GM21723 (cell line): Measurements from ENCODE around the gene UBP1.
A peak's percentile ranks its signal among the peaks of the same experiment; 100 is the strongest.
"Not testable (repeated sequence)": the region's sequence is repeated elsewhere in the genome, so short reads cannot be mapped to it uniquely, and the experiment has no call there.

Source experiments
- ATAC-seq: cut with Tn5 transposase; IDR thresholded peaks from one replicate; pipeline ENCODE4 v1.9.1; 2021; ENCODE audit warnings: mild to moderate bottlenecking, moderate library complexity; ENCODE audit not compliant: unreplicated experiment

UBP1 gene, protein sequence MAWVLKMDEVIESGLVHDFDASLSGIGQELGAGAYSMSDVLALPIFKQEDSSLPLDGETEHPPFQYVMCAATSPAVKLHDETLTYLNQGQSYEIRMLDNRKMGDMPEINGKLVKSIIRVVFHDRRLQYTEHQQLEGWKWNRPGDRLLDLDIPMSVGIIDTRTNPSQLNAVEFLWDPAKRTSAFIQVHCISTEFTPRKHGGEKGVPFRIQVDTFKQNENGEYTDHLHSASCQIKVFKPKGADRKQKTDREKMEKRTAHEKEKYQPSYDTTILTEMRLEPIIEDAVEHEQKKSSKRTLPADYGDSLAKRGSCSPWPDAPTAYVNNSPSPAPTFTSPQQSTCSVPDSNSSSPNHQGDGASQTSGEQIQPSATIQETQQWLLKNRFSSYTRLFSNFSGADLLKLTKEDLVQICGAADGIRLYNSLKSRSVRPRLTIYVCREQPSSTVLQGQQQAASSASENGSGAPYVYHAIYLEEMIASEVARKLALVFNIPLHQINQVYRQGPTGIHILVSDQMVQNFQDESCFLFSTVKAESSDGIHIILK

GRCh38 chr3:33440328-33441224 is at the start of gene UBP1:
TSS of gene UBP1 (minus strand) at chr3:33440405. CDS start at chr3:33439848, 557 bp downstream.
- peak; percentile 88 for ATAC-seq

GRCh38 chr3:33488683-33489082 is 48.5 kb upstream of the UBP1 start:
- ATAC-seq: no peak

DNA sequence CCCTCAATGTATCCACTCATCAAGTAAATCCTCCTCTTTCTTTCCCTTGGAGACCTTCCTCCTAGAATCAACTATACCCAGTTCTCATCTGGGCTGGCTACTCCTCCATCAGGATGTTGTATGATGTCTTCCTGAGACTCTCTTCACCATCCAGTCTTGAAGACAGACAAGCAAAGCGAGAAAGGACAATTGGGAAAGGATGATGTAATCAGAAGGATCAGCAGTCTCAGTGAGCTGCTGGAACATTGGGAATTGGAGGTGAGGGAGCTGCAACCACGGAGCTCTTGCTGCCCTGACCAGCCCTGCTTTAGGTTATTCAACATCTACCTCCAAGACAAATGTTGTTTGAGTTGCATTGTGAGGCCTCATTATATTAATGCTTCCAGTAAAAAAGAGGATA is 48.0 kb upstream of the UBP1 start:
- ATAC-seq: no peak

DNA sequence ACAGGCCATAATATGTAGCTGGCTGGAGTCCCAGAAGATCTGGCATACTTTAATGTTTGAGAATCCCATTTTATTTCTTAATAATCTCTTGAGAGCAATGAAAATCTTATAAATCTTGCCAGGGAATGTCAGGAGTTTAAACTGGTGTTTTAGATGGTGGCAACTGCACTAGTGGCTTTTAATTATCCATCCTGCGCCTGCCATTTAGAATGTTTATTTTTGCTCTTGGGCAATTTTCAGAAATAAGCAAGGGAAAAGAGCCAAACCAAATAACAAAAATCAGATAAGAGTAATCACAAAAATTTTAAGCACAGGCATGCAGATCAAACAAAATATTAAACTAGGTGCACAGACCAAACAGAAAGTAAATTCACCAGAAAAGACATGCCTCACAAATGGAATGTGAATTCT is 41.9 kb upstream of the UBP1 start:
- ATAC-seq: no peak

DNA sequence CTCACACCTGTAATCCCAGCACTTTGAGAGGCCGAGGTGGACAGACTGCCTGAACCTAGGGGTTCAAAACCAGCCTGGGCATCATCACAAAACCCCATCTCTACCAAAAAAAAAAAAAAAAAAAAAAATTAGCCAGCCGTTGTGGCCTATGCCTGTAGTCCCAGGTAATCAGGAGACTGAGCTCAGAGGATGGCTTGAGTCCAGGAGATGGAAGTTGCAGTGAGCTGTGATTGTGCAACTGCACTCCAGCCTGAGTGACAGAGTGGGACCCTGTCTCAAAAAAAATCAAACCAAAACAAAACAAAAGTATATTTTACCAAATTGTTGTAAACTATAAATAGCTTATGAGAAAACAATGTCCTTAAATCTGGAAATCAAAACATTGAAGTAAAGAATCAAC is 34.7 kb upstream of the UBP1 start:
- no peak for ATAC-seq

DNA sequence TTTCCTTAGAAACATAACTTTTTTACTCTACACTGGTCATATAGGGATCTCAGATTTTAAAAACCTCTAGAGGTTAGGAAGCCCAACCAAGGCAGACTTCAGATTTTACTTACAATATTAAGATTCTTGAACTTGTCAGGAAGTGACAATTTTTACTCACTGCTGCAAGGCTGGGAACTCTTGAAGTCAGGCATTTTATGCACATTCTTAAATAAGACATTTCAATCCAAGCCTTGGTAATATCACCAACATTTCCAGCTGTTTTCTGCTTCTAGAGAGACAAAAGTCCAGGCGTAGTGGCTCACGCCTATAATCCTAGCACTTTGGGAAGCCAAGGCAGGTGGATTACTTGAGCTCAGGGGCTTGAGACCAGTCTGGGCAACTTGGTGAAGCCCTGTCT is 33.6 kb upstream of the UBP1 start:
- no peak for ATAC-seq

DNA sequence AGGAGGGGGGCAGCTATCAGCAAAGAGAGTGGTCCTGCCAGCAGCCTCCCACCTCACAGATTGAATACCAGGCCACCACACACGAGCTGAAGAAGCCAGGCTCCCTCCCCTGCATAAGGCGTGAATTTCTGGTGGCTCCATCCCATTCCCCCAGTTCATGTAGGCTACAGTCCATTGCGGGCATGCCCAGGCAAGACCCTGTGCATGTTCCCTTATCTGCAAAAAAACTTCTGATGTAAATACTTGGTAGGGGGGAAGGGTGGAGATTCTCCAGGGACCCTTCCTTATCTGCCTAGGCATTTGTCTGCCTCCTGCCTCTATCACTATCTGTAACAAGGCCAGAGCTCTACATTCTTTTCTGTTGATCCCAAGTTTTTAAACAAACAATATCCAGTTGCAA is 27.6 kb upstream of the UBP1 start:
- ATAC-seq: no peak

GRCh38 chr3:33461097-33461496 is 20.9 kb upstream of the UBP1 start:
- ATAC-seq: no peak

- ATAC-seq: not testable (repeated sequence)
Measured at GRCh38 chr3:33459577-33459976, 19.4 kb upstream of the UBP1 start.

- ATAC-seq: no peak
Measured at GRCh38 chr3:33458446-33458845, 18.2 kb upstream of the UBP1 start.

GRCh38 chr3:33456756-33457155 is 16.6 kb upstream of the UBP1 start:
- ATAC-seq: no peak

DNA sequence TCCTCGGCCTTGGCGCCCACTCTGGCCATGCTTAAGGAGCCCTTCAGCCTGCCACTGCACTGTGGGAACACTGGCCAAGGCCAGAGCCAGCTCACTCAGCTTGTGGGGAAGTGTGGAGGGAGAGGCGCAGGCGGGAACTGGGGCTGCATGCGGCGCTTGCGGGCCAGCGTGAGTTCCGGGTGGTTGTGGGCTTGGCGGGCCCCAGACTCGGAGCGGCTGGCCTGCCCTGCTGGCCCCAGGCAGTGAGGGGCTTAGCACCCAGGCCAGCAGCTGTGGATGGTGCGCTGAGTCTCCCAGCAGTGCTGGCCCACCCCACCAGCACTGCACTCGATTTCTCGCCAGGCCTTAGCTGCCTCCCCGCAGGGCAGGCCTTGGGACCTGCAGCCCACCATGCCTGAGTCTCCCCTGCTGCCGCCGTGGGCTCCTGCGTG is 13.1 kb upstream of the UBP1 start:
- no peak for ATAC-seq

GRCh38 chr3:33451994-33452393 is 11.8 kb upstream of the UBP1 start:
- ATAC-seq: not testable (repeated sequence)

GRCh38 chr3:33447958-33448357 is 7.8 kb upstream of the UBP1 start:
- no peak for ATAC-seq

DNA sequence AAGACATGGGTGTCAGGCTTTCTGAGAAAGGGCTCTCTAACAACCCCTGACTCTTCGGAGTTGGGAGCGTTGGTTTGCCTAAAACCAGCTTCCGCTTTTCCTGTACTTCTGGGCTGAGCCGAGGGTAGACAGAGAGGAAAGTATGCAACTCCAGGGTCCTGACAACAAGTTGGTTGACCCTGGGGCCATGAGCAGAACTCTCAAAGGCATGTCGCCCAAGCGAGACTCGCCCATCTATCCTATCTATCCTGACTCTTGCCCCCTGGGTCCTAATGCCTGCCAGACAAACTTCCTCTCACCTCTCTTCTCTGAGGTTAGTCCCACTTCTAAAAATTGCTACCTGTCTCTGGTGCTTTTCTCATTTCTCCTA is 7.0 kb upstream of the UBP1 start:
- not testable (repeated sequence) for ATAC-seq

DNA sequence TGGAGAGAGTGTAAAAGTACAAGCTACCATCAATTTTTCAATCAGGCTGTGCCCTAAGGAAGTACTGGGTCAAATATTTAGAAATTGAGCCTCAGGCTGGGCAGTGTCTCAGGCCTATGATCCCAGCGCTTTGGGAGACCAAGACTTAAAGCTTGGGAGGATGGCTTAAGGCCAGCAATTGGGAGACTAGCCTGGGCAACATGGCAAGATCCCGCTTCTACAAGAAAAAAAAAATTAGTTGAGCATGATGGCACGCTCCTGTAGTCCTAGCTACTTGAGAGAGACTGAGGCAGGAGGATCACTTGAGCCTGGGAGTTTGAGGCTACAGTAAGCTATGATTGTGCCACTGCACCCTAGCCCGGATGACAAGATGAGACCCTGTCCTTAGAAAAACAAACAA is 2.0 kb upstream of the UBP1 start:
- ATAC-seq: no peak

DNA sequence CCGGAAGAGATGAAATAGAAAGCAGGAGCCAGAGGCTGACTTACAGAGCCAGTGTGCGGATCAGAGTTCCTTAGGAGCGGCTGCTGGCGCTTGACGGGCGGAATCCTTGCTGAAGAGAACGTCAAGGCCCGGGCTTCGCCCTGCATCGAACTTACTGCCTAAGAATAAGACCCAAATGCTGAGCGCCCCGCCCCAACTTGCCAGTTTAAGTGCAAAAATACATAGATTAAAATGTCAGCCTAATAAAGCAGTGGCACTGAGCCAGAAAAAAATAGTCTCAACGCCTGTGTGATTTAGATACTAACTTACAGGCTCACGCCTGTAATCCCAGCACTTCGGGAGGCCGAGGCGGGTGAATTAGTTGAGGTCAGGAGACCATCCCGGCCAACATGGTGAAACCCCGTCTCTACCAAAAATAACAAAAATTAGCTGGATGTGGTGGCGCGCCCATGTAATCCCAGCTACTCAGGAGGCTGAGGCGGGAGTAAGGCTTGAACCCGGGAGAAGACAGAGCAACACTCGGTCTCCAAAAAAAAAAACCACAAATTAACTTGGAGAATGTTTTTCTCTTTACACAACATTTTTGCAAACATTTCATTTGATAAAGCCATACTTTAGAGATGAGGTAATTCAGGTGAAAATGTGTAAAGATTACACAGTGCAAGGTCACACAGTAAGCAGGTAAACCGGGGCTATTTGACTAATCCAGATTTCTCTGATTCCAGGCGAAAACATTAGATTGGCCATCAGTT is 1.2 kb upstream of the UBP1 start:
- peak; percentile 8 for ATAC-seq

DNA sequence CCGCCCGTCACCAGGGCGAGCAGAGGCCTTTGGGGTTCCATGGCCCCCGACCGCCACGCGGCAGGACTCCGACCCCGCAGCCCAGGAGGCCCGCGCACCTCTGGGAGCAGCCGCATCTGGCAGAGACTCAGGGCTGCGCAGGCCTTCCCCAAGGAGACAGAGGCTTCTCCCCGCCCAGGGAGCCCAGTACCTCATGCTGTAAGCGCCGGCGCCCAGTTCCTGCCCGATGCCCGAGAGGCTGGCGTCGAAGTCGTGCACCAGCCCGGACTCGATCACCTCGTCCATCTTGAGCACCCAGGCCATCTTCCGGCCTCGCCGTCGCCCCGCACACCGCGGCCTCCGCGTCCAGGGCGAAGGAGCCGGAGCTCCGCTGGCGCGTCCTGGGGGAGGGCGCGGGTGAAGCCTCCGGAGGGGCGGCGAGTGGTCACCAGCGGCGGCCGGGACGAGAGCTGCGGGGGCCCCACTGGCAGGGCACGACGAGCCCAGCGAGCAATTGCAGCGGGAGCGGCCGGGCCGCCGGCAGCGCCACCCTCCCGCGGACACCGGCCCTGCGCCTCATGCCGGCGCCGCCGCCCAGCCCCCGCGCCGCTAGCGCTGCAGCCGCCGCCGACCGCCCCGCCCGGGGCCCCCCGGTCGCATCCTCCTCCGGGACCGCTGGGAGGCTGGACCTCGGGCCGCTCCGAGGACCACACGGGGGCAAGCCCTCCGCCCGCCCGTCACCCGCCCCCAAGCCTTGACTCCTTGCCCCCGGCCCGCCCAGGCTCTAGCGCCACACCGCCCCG is 468 bp downstream of the UBP1 start:
- ATAC-seq: peak; percentile 31

DNA sequence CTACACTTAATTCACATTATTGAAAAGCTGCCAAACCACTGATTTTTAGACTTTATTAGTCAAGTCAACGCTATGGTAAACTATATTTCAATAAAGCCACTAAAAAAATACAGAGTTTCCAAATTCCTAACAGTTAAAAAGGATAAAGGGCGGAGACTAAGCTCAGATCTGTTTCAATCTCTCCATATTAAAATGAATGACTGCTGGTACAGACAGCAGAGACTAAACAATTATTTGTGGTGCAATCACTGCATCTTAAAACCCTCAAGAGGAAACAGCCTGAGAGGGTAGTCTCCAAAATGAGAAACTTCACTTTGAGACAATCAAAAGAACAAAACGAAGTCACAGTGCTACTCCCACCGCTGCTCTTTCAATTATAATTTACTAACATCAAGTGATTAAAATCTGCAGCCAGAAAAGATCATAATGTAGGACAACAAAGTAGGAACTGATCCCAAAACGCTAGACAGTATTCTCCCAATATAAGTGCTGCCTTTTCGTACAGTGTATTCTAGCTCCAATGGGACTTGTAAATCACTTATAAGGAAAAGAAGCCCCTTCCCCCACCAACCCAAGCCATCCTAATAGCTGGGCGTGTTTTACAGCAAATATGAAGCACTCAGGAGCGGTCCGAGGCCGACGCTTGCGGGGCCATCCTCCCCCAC is 1.2 kb downstream of the UBP1 start:
- no peak for ATAC-seq

DNA sequence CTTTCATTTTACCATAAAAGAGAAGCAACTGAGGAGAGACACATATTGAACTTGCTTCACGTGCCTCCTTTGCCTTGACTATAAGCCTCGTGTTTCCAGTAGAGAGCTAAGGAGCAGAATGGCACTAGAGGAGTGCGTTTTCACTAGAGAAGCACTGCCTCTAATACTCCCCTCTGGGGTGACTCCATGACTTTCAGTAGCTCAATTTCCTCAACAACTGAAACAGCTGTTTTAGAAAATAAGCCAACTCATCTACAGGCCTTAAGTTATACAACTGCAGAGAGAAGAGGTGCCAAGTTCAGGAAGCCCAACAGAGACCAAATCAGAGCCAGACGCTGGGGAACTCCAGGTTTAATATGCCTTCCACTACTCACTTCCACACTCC is 1.9 kb downstream of the UBP1 start:
- ATAC-seq: no peak
